NOMO-1 (cell line): ENCODE results near the gene LPAR1.
"Not testable (repeated sequence)": the region's sequence is repeated elsewhere in the genome, so short reads cannot be mapped to it uniquely, and the experiment has no call there.

Source experiments
- DNase-seq, 2 experiments: peaks; one replicate each; lab custom pipeline; 2025; ENCODE audit not compliant: unreplicated experiment in 2 of 2; lab: John Stamatoyannopoulos, UW

LPAR1 gene

GRCh38 chr9:110890416-110890815, 147.9 kb downstream of the LPAR1 start:
- no peak for DNase-seq

GRCh38 chr9:110887276-110887675, 151.0 kb downstream of the LPAR1 start:
- no peak for DNase-seq

- no peak for DNase-seq
Observed at GRCh38 chr9:110886832-110887231, 151.4 kb downstream of the LPAR1 start.

GRCh38 chr9:110880189-110880588, 158.1 kb downstream of the LPAR1 start:
- DNase-seq: no peak

- no peak for DNase-seq
Observed at GRCh38 chr9:110877374-110877773, 160.9 kb downstream of the LPAR1 start.

- DNase-seq: no peak
Observed at GRCh38 chr9:110876929-110877328, 161.3 kb downstream of the LPAR1 start.

- peak; percentile 88 to 93 for DNase-seq
Observed at GRCh38 chr9:110874963-110875674, 163.2 kb downstream of the LPAR1 start.

GRCh38 chr9:110872920-110873319, 165.3 kb downstream of the LPAR1 start:
- no peak for DNase-seq

GRCh38 chr9:110871736-110872135, 166.5 kb downstream of the LPAR1 start:
- DNase-seq: no peak

- DNase-seq: peak in 1 of 2 experiments; percentile 48
Observed at GRCh38 chr9:110869931-110870330, 168.3 kb downstream of the LPAR1 start.

- no peak for DNase-seq
Observed at GRCh38 chr9:110864011-110864410, 174.3 kb downstream of the LPAR1 start.

GRCh38 chr9:110861370-110862110, 176.7 kb downstream of the LPAR1 start:
- not testable (repeated sequence) for DNase-seq

- no peak for DNase-seq
Observed at GRCh38 chr9:110856772-110857171, 181.5 kb downstream of the LPAR1 start.

- no peak for DNase-seq
Observed at GRCh38 chr9:110850401-110851135, 187.7 kb downstream of the LPAR1 start.

GRCh38 chr9:110847671-110848070, 190.6 kb downstream of the LPAR1 start:
- peak in 1 of 2 experiments; percentile 49 for DNase-seq

- no peak for DNase-seq
Observed at GRCh38 chr9:110846215-110846614, 192.1 kb downstream of the LPAR1 start.

- DNase-seq: no peak
Observed at GRCh38 chr9:110844121-110844520, 194.1 kb downstream of the LPAR1 start.

GRCh38 chr9:110842986-110843385, 195.3 kb downstream of the LPAR1 start:
- no peak for DNase-seq

GRCh38 chr9:110842169-110842568, 196.1 kb downstream of the LPAR1 start:
- no peak for DNase-seq

GRCh38 chr9:110837401-110838005, 200.8 kb downstream of the LPAR1 start:
- DNase-seq: peak in 1 of 2 experiments; percentile 43

- DNase-seq: no peak
Observed at GRCh38 chr9:110835859-110836271, 202.4 kb downstream of the LPAR1 start.
